Erythroblast (primary cell): ENCODE results near the gene CLTCL1.

Source experiments
- GATA1 ChIP-seq: IDR thresholded peaks from 2 replicates; pipeline ENCODE4 v1.6.1; 2011; ENCODE audit warnings: low read depth, mild to moderate bottlenecking, control low read depth, low read length, moderate library complexity
- POLR2A ChIP-seq: IDR thresholded peaks from 2 replicates; pipeline ENCODE4 v1.6.1; 2011; ENCODE audit warnings: mild to moderate bottlenecking, low read length

- no peak for TF ChIP-seq POLR2A
- no peak for TF ChIP-seq GATA1
Observed at GRCh38 chr22:19148417-19149046, 143.0 kb downstream of the CLTCL1 start.
